Breast epithelium (tissue), 3 donors: ENCODE measurements around the gene PHF21A.

Experiments used
- POLR2A ChIP-seq: fragments of 450-650 bp; IDR thresholded peaks from one replicate; pipeline ENCODE4 v1.6.1; 2016; ENCODE audit warnings: antibody characterized with exemption, mild to moderate bottlenecking, moderate library complexity
- TF ChIP-seq, protein P1 (sequence below), 3 donors: fragments of 450-650 bp; IDR thresholded peaks; one replicate each; pipeline ENCODE4 v1.5.1; 2016 to 2017; ENCODE audit warnings: antibody characterized with exemption in 3 of 3, mild to moderate bottlenecking in 3 of 3, moderate library complexity in 3 of 3

DNA sequence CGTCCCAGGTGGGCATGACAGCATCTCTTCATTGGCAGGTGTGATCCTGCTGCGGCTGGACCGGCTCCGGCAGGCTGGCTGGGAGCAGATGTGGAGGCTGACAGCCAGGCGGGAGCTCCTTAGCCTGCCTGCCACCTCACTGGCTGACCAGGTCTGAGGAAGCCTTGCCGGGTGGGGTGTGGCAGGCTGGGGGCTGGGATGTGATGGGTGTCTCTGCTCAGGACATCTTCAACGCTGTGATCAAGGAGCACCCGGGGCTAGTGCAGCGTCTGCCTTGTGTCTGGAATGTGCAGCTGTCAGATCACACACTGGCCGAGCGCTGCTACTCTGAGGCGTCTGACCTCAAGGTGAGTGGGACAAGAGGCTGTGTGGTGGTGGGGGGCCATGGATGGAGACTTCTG, 195.3 kb downstream of the PHF21A start:
- TF ChIP-seq, protein P1, sequence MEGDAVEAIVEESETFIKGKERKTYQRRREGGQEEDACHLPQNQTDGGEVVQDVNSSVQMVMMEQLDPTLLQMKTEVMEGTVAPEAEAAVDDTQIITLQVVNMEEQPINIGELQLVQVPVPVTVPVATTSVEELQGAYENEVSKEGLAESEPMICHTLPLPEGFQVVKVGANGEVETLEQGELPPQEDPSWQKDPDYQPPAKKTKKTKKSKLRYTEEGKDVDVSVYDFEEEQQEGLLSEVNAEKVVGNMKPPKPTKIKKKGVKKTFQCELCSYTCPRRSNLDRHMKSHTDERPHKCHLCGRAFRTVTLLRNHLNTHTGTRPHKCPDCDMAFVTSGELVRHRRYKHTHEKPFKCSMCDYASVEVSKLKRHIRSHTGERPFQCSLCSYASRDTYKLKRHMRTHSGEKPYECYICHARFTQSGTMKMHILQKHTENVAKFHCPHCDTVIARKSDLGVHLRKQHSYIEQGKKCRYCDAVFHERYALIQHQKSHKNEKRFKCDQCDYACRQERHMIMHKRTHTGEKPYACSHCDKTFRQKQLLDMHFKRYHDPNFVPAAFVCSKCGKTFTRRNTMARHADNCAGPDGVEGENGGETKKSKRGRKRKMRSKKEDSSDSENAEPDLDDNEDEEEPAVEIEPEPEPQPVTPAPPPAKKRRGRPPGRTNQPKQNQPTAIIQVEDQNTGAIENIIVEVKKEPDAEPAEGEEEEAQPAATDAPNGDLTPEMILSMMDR (IDR thresholded peaks at IDR 0.05): no peak
- TF ChIP-seq POLR2A: no peak
